ENCODE measurements around the gene MAST1. TPM values are rescaled to one million over a fixed set of nuclear protein-coding genes. Genes with fewer than 3 reads are reported as not detected.

The MAST1 gene
- total RNA-seq, 1 experiment from 2014 or later, result 0.91 TPM

GRCh38 chr19:12890787-12891552 is 52.7 kb downstream of the MAST1 start, which contains the start of gene GCDH:
TSS of gene GCDH (plus strand) at chr19:12891160. CDS start at chr19:12891305, 145 bp downstream.
- H3K36me3 ChIP-seq (ENCODE audit: control insufficient read depth, insufficient read depth, low read length), result no peaks in the 10 kb centered on the region; the same call in 1 of the 2 replicates
- no peaks in the 10 kb centered on the region for H3K27me3 ChIP-seq (replicated peaks; ENCODE audit: control insufficient read depth, insufficient read depth, low read length)
- intact Hi-C loops (cut with micrococcal nuclease; ENCODE audit: unreplicated experiment), result no loop called here
- no peak for TF ChIP-seq CTCF (IDR thresholded peaks at IDR 0.05; ENCODE audit: insufficient read depth in 1 of 2, low read depth in 1 of 2, low read length in 1 of 2, severe bottlenecking in 1 of 2, unreplicated experiment in 1 of 2)
- Mint-ChIP-seq H3K27me3 (ENCODE audit: insufficient read depth, unreplicated experiment) (peaks cover 5% of the 10 kb centered on the region), H3K27ac (ENCODE audit: unreplicated experiment) (peak within 1 kb of the TSS; percentile 87), H3K9me3 (ENCODE audit: unreplicated experiment) (no peaks in the 10 kb centered on the region), H3K36me3 (ENCODE audit: insufficient read depth, unreplicated experiment) (peaks cover 30% of the 10 kb centered on the region), H3K4me3 (ENCODE audit: unreplicated experiment) (peak within 1 kb of the TSS; percentile 96), H3K4me1 (ENCODE audit: low read depth, unreplicated experiment) (peaks cover 5% of the 10 kb centered on the region)
- ChIA-PET CTCF (interaction anchor here (0.6 to 1.8 kb wide), 7 partner anchors 10 to 205 kb away, joined by 3 to 8 read pairs (median 4); partner anchors contain the start of gene RNASEH2A), POLR2A (interaction anchor here (0.5 to 1.3 kb wide), 12 partner anchors 15 to 261 kb away, joined by 3 to 17 read pairs (median 3); partner anchors contain the start of genes FARSA, RAD23A, SYCE2 and TRIR)
- peak; percentile 96 to 98 for DNase-seq
- H3K4me3 ChIP-seq (ENCODE audit: low read depth, low read length), result peak within 1 kb of the TSS; percentile 89
- no peaks in the 10 kb centered on the region for H3K9me3 ChIP-seq
- no peaks in the 10 kb centered on the region for H3K4me1 ChIP-seq
- BruUV-seq (replicated peaks), result no TSS peak

GRCh38 chr19:12891553-12892021 is 53.3 kb downstream of the MAST1 start:
- ChIA-PET CTCF (interaction anchor here (0.6 to 1.8 kb wide), 5 partner anchors 9 to 204 kb away, joined by 3 to 8 read pairs (median 4); partner anchors contain the start of gene RNASEH2A), POLR2A (interaction anchor here (0.5 to 1.3 kb wide), 9 partner anchors 14 to 261 kb away, joined by 3 to 17 read pairs (median 3); partner anchors contain the start of genes FARSA, RAD23A and SYCE2)
- Mint-ChIP-seq H3K4me1 (ENCODE audit: low read depth, unreplicated experiment) (peaks cover 5% of the 10 kb centered on the region), H3K4me3 (ENCODE audit: unreplicated experiment) (peak overlapping the region; percentile 96), H3K9me3 (ENCODE audit: unreplicated experiment) (no peaks in the 10 kb centered on the region), H3K36me3 (ENCODE audit: insufficient read depth, unreplicated experiment) (peaks cover 25% of the 10 kb centered on the region), H3K27ac (ENCODE audit: unreplicated experiment) (peak overlapping the region; percentile 87), H3K27me3 (ENCODE audit: insufficient read depth, unreplicated experiment) (peaks cover under 1% of the 10 kb centered on the region)
- TF ChIP-seq CTCF (IDR thresholded peaks at IDR 0.05; ENCODE audit: insufficient read depth in 1 of 2, low read depth in 1 of 2, low read length in 1 of 2, severe bottlenecking in 1 of 2, unreplicated experiment in 1 of 2), result no peak
- Histone ChIP-seq H3K36me3 (ENCODE audit: control insufficient read depth, insufficient read depth, low read length) (no peaks in the 10 kb centered on the region; the same call in 1 of the 2 replicates), H3K9me3 (no peaks in the 10 kb centered on the region), H3K4me3 (ENCODE audit: low read depth, low read length) (peak overlapping the region; percentile 89), H3K4me1 (no peaks in the 10 kb centered on the region), H3K27me3 (replicated peaks; ENCODE audit: control insufficient read depth, insufficient read depth, low read length) (no peaks in the 10 kb centered on the region)
- intact Hi-C loops (cut with micrococcal nuclease; ENCODE audit: unreplicated experiment), result no loop called here
- BruUV-seq (replicated peaks), result TSS peak; percentile 65
- DNase-seq, result peak in 1 of 2 experiments; percentile 24

GRCh38 chr19:12893582-12893981 is 55.3 kb downstream of the MAST1 start:
- Histone ChIP-seq H3K27me3 (replicated peaks; ENCODE audit: control insufficient read depth, insufficient read depth, low read length) (no peaks in the 10 kb centered on the region), H3K9me3 (no peaks in the 10 kb centered on the region), H3K4me1 (no peaks in the 10 kb centered on the region), H3K36me3 (ENCODE audit: control insufficient read depth, insufficient read depth, low read length) (no peaks in the 10 kb centered on the region; the same call in 1 of the 2 replicates), H3K4me3 (ENCODE audit: low read depth, low read length) (no peak overlapping the region)
- no peaks in the 10 kb centered on the region for H3K9me3 Mint-ChIP-seq (ENCODE audit: unreplicated experiment)
- H3K27me3 Mint-ChIP-seq (ENCODE audit: insufficient read depth, unreplicated experiment), result no peaks in the 10 kb centered on the region
- H3K36me3 Mint-ChIP-seq (ENCODE audit: insufficient read depth, unreplicated experiment), result peaks cover 24% of the 10 kb centered on the region
- peak overlapping the region; percentile 44 for H3K4me3 Mint-ChIP-seq (ENCODE audit: unreplicated experiment)
- DNase-seq, result no peak
- TF ChIP-seq CTCF (IDR thresholded peaks at IDR 0.05; ENCODE audit: insufficient read depth in 1 of 2, low read depth in 1 of 2, low read length in 1 of 2, severe bottlenecking in 1 of 2, unreplicated experiment in 1 of 2), result no peak
- H3K4me1 Mint-ChIP-seq (ENCODE audit: low read depth, unreplicated experiment), result peaks cover 5% of the 10 kb centered on the region
- ChIA-PET CTCF (no interaction called here), POLR2A (no interaction called here)
- H3K27ac Mint-ChIP-seq (ENCODE audit: unreplicated experiment), result no peak overlapping the region
- no TSS peak for BruUV-seq (replicated peaks)
- intact Hi-C loops (cut with micrococcal nuclease; ENCODE audit: unreplicated experiment), result no loop called here
